Right lobe of liver (tissue), 6 donors: ENCODE measurements around the gene ZNF175. TPM values are rescaled to one million over a fixed set of nuclear protein-coding genes. Genes with fewer than 3 reads are reported as not detected.

Source experiments
- ATAC-seq, 4 donors: fragments of 200-7000 bp; cut with Tn5 transposase; one replicate each; pipeline ENCODE4 v1.9.1; 2020; ENCODE audit warnings: mild to moderate bottlenecking in 4 of 4, moderate library complexity in 4 of 4
- DNase-seq, 3 donors: peaks; one replicate each; pipeline ENCODE4 v3.0.0-alpha.2; 2020
- H3K27ac ChIP-seq, 3 donors: fragments of 200-600 bp; one replicate each; pipeline ENCODE4 v1.8.0; 2022
- H3K27me3 ChIP-seq, 2 donors: fragments of 200-600 bp; one replicate each; pipeline ENCODE4 v1.8.0; 2022
- H3K36me3 ChIP-seq, 4 donors: fragments of 200-600 bp; sonication (generic) in 1 of 4; one replicate each; pipeline versions ENCODE4 v1.5.1 to v1.8.0; 2017 to 2022; ENCODE audit warnings: control low read depth in 1 of 4
- H3K4me1 ChIP-seq, 4 donors: fragments of 200-600 bp; sonication (generic) in 1 of 4; one replicate each; pipeline versions ENCODE4 v1.5.1 to v1.8.0; 2017 to 2022; ENCODE audit warnings: control low read depth in 1 of 4
- H3K4me3 ChIP-seq, 3 donors: fragments of 200-600 bp; one replicate each; pipeline ENCODE4 v1.8.0; 2022
- H3K9me3 ChIP-seq, 4 donors: fragments of 200-600 bp; sonication (generic) in 1 of 4; one replicate each; pipeline versions ENCODE4 v1.5.1 to v1.8.0; 2017 to 2022; ENCODE audit warnings: control low read depth in 1 of 4
- POLR2A ChIP-seq: fragments of 450-650 bp; IDR thresholded peaks from one replicate; pipeline ENCODE4 v1.6.1; 2017; ENCODE audit warnings: antibody characterized with exemption, mild to moderate bottlenecking
- WGBS: methylation state at CpG from one replicate; pipeline ENCODE4 v1.1.6; 2018; ENCODE audit warnings: low coverage, low lambda C conversion rate; ENCODE audit not compliant: insufficient coverage; ENCODE audit errors: missing lambda C conversion rate; 5-methylcytosine and 5-hydroxymethylcytosine counted together
- intact Hi-C, 2 donors: fragments of 100-400 bp; cut with DNase I; formaldehyde crosslinking; loops; one replicate each; pipeline versions ENCODE4 v1.11.2 to v1.14.1; 2022
- total RNA-seq, 6 experiments: library from RNA; depleted of rRNA in 2 of 6; stranded (reverse); fragments of >200 nt in 2 of 6; fragmentation: NEBNext Ultra II Directional in 3 of 6; extraction: Animal tissue kit (Norgen Biotek cat#: 25700) in 3 of 6; gene quantifications; one replicate each; pipeline versions ENCODE4 v1.1.0 to v1.2.4, GENCODE V29; 2016 to 2023
- TF ChIP-seq, protein P1 (sequence below), 4 donors: fragments of 200-600 bp in 3 of 4; fragments of 450-650 bp in 1 of 4; IDR thresholded peaks; one replicate each; pipeline versions ENCODE4 v1.5.1 to v1.8.0; 2016 to 2022; ENCODE audit warnings: antibody characterized with exemption in 4 of 4, mild to moderate bottlenecking in 2 of 4
- donor health status: DM: no; HTN: yes; CAD: no.
- donor health status: DM: no; HTN: no; CAD: no.
- donor health status: DM: no; HTN: no; CAD: no.
- donor health status: DM: no; HTN: yes; CAD: no.
- donor health status: DM: no; HTN: yes; CAD: no.

The ZNF175 gene
- total RNA-seq, 6 experiments from 2014 or later: 1.2 to 5.2 (median 4.4) TPM

DNA sequence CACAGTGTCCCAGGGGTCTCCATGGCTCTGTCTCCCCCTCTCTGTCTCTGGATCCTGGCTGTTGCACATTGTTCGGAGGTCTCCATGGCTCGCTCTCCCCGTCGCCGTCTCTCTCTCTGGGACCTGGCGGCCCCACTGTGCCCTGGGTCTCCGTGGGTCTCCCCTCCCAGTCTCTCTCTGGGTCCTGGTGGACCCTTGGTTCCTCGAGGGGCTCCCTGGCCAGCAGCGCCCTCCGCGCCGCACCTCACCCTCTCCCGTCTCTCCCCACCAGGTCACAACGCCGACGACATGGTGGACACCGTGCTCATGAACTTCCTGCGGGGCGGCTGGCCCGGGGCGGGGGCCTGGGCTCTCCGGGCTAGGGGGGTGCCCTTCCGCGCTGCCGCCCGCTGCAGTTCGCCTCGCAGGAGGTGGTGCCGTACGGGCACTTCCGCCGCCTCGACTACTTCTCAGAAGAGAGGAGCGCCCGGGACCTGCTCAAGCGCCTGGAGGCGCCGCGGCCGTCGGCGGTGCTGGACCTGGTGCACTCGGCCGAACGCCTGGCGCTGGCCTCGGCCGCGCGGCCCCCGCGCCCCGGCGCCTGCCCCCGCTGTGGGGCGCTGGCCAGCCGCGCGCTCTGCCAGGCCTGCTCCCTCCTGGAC is 30.0 kb downstream of the ZNF175 start:
- TF ChIP-seq, protein P1, sequence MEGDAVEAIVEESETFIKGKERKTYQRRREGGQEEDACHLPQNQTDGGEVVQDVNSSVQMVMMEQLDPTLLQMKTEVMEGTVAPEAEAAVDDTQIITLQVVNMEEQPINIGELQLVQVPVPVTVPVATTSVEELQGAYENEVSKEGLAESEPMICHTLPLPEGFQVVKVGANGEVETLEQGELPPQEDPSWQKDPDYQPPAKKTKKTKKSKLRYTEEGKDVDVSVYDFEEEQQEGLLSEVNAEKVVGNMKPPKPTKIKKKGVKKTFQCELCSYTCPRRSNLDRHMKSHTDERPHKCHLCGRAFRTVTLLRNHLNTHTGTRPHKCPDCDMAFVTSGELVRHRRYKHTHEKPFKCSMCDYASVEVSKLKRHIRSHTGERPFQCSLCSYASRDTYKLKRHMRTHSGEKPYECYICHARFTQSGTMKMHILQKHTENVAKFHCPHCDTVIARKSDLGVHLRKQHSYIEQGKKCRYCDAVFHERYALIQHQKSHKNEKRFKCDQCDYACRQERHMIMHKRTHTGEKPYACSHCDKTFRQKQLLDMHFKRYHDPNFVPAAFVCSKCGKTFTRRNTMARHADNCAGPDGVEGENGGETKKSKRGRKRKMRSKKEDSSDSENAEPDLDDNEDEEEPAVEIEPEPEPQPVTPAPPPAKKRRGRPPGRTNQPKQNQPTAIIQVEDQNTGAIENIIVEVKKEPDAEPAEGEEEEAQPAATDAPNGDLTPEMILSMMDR (IDR thresholded peaks at IDR 0.05): no peak
- no peak for TF ChIP-seq POLR2A
- DNase-seq: peak in 1 of 3 donors; percentile 32
- no peaks in the 10 kb centered on the region for H3K4me1 ChIP-seq
- H3K9me3 ChIP-seq: no peaks in the 10 kb centered on the region
- no peak overlapping the region for H3K4me3 ChIP-seq
- H3K36me3 ChIP-seq: no peaks in the 10 kb centered on the region
- WGBS: 57% methylated on average over 7 of the region's 59 CpGs
- H3K27ac ChIP-seq: no peak overlapping the region
- no peaks in the 10 kb centered on the region for H3K27me3 ChIP-seq
- ATAC-seq: no peak
- intact Hi-C loops: no loop called here

DNA sequence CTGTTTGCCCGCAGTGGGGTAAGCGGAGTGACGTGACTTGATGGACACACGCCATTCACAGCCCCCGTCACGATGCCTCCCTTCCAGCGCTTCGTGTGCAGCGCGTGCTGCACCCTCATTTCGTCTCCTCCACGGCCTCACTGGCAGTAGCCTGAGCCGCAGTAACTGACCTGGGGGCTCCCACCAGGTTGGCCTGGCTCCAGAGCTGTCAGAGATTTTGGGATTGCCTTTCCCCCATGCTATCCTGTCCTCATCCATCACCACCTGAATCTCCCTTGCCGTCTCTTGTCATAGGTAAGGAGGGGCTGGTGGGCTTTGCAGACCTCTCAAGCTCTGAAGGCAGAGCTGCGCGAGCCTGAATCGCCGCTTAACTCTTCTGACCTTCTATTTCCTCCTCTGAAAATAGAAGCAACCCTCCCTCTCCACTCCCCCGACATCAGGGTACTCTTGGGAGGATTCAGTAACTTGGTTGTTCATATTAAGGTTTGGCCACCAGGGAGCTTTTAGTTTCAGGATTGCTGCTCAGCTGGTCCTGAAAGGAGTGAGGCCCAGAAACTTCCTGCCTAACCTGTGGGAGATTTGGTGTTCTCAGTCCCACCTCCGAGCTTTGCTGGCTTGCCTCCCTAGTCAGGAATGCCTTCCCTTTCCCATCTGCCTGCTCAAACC is 31.2 kb downstream of the ZNF175 start:
- ATAC-seq (no peak), DNase-seq (no peak)
- no peaks in the 10 kb centered on the region for H3K27me3 ChIP-seq
- no peaks in the 10 kb centered on the region for H3K9me3 ChIP-seq
- H3K4me1 ChIP-seq: no peaks in the 10 kb centered on the region
- whole genome bisulfite sequencing: 81% methylated on average over 5 of the region's 20 CpGs
- H3K27ac ChIP-seq: no peak overlapping the region
- no peaks in the 10 kb centered on the region for H3K36me3 ChIP-seq
- no peak overlapping the region for H3K4me3 ChIP-seq
- intact Hi-C loops: no loop called here
- TF ChIP-seq, protein P1 (IDR thresholded peaks at IDR 0.05): no peak
- TF ChIP-seq POLR2A: no peak

DNA sequence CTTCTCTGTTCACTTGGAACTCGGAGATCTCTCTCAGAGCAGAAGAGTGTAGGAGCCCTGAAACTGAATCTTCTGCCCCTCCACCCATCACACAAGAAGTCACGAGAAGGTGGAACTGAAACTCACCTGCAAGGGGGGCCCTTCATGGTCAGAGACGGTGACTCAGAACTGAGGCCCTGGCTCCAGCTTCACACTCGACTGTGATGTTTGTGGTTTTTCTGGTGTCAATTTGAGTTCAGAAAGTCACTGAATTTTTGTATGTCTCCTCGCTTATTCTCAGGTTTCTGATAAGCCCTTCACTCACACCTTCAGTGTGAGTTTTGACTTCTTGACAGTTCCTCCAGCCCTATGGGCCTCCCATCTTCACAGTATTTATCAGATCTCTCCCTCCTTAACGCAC is 36.0 kb downstream of the ZNF175 start:
- no peak for TF ChIP-seq POLR2A
- TF ChIP-seq, protein P1 (IDR thresholded peaks at IDR 0.05): no peak
- Histone ChIP-seq H3K27me3 (no peaks in the 10 kb centered on the region), H3K36me3 (no peaks in the 10 kb centered on the region), H3K4me3 (no peak overlapping the region), H3K27ac (no peak overlapping the region), H3K4me1 (no peaks in the 10 kb centered on the region), H3K9me3 (no peaks in the 10 kb centered on the region)
- DNase-seq (no peak), ATAC-seq (no peak)
- WGBS: 5% methylated on average over 2 of the region's 6 CpGs
- intact Hi-C loops: no loop called here

DNA sequence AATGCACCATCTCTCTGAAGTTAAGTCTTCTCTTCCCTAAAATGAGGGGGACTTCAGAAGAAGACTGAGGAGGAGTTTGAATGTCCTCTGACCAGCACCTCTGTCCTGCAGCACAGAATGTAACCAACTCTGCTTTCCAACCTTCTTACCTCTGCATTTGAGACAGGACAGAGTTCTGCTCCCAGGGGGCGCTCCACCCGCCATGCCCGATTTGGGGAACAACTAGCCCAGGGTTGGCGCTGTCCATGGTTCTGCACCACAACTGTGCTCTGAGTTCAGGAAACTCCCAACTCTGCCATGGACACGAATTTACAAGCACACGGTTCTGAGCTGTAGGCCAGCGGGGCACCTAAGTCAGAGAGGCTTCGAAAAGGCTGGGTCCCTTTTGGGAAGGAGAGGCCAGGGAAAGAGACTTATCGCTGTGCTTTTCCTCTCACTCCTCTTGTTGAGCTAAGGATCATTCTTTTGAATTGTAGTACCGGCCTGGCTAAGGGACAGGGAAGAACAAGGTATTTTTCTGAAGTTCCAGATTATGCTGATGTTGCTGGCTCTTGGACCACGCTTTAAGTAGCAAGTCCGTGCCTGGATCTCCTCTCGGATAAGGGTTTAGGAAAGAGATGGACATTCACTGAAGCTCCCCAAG is 37.0 kb downstream of the ZNF175 start:
- intact Hi-C loops: no loop called here
- Histone ChIP-seq H3K4me3 (no peak overlapping the region), H3K36me3 (no peaks in the 10 kb centered on the region), H3K27ac (no peak overlapping the region), H3K4me1 (no peaks in the 10 kb centered on the region), H3K9me3 (no peaks in the 10 kb centered on the region), H3K27me3 (no peaks in the 10 kb centered on the region)
- peak; percentile 67 to 79 (median 75) for DNase-seq
- ATAC-seq: peak; percentile 57 to 81 (median 74)
- WGBS: 21% methylated on average over 10 of the region's 13 CpGs
- TF ChIP-seq, protein P1 (IDR thresholded peaks at IDR 0.05): peak; percentile 32 to 47 (median 34)
- TF ChIP-seq POLR2A: no peak
